Effector CD8-positive, alpha-beta T cell (primary cell): ENCODE results near the gene MIAT.

ENCODE experiments used
- DNase-seq: peaks from one replicate; lab custom pipeline; 2025; lab: John Stamatoyannopoulos, UW

The MIAT gene

DNA sequence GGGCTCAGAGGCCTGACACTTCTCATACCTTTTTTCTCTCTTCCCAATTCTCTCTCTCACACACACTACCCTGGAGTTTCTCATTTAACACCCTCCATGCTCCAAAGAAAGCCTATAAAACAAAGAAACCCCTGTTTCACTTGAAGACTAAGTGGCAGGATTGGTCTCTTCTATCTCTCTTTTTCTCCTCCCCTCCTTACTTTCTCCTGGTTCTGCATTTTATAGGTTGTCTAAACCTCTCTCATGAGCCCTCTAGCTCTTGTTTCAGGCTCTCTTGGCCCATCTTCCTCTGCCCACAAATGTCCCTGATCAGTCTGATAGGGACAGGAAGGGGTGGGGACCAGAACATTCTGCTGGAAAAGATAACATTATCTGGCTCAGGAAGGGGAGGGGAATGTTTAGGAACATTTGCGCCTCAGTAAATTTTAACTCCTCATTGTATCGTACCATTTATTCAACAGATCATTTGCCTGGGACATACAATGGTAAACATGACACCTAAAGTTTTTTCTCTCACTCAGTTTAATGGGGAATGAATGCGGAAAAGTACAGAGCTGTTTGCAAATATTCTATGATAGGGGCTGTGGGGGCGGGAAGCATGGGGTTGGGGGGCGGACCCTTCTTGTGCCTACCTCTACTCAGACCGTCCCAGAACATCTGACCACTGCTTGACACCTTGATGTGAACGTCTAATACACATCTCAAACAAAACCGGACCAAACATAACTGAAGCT lies 24.8 kb upstream of the MIAT start:
- DNase-seq: no peak

GRCh38 chr22:26634189-26634588 lies 23.2 kb upstream of the MIAT start:
- DNase-seq: no peak

GRCh38 chr22:26635117-26635516 lies 22.3 kb upstream of the MIAT start:
- no peak for DNase-seq

DNA sequence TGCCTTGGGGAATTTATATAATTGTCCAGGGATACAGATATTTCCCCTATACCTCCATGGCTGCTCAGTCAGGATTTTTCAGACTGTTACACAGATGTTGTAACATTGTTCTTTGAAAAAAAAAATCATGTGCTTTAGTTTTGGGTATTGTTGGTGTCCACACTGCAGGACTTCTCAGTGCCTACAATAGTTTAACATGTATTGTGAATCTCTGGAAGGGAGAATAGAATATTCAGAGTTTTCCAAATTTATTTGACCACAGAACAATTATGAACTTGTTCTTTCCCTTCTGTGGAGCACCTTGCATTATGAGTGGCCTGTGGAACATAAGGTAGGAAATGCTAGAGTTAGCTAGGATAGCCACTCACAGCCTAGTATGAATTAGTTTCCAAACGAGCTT lies 21.1 kb upstream of the MIAT start:
- no peak for DNase-seq

GRCh38 chr22:26642465-26643417 lies 14.6 kb upstream of the MIAT start:
- peak; percentile 35 for DNase-seq

DNA sequence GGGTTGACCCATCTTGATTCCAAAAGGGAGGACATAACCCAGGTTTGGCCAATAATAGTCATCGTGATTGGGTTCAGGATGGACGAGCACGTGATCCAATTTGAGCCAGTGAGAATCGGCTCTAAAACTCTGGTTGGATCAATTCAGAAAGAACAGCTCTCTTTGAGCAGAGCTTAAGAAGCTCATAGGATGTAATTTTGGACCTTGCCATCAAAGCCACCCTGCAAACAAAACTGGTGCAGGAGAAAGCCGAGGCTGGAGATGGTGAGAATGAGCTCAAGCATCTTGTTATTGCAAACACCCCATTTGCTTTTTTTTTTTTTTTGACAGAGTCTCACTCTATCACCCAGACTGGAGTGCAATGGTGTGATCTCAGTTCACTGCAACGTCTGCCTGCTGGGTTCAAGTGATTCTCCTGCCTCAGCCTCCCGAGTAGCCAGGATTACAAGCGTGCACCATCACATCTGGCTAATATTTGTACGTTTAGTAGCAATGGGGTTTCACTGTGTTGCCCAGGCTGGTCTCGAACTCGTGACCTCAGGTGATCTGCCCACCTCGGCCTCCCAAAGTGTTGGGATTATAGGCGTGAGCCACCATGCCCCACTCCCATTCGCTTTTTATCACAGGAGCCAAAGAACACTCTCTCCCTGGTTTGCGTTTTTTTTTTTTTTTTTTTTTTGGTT lies 13.8 kb upstream of the MIAT start:
- no peak for DNase-seq

DNA sequence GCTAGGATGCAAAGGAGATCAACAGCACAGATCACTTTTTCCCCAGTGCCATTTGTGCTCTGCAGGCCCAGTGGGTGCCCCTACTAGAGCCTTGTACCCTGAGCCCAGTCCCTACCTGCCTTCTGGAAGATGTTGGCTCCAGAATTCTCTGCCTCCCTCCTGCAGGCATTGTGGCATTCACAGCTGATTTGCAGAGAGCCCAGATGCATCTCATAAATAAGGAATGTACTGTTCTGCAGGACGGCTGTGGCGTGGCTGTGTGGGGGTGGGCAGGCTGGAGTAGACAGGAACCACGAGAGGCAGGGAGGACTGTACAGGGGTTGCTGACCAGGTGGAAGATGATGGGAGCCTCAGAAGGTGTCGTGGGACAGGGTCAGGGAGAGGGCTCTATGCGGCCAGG lies 11.2 kb upstream of the MIAT start:
- no peak for DNase-seq

- DNase-seq: no peak
Observed at GRCh38 chr22:26648011-26648497, 9.3 kb upstream of the MIAT start.

DNA sequence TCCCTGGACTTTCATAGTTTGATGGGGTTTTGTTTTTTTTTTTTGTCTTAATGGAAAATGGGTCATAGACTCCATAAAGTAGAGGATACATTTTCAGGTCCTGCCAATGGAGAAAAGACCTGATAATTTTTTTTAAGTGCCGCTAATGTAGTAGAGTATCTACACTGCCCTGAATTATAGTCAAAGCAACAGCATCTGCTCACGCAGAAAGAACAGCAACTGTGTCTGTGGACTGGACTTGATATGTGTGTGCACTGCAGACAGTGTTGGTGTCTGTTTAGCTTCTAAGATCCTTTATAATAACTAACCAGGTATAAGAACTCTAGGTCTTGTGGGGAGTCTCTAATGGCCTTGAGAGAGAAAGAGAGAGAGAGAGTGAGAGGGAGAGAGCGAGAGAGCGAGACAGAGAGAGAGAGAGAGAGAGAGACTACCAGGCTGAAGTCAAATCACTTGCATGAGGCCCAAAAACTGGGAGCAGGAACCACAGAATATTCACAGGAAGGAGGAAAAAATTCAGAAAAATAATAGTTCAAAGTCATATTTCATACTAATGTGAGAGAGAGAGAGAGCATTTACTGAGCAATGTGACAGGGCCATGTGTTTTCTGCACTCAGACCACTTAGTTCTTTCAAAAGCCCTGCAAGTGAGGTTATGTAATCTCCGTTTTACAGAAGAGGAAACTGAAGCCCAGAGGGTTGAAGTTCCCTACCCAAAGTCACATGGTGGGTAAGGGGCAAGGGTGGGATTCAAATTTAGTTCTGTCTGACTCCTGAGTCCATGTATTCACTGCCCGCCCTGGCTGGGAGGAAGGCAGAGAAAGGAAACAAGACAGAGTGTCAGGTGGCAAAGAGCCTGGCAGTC lies 8.6 kb upstream of the MIAT start:
- no peak for DNase-seq

- DNase-seq: no peak
Observed at GRCh38 chr22:26650722-26651421, 6.5 kb upstream of the MIAT start.

- DNase-seq: no peak
Observed at GRCh38 chr22:26651815-26652214, 5.6 kb upstream of the MIAT start.

DNA sequence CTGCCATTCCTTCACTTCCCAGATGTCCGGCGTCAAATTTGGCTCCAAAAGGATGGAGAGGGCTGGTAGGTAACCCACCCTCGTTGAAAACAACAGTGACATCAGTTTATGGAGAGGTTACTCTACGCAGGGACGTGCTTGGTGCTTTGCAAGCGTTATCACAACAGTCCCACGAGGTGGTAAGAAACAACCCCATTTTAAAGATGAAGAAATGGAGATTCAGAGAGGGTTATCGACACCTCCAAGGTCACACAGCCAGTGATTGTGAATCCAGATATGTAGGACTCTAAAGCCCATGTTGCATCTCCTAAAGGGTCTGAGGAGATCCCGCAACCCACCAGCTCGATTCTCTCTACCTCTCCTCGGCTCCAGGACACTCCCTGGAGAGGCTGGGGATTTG lies 773 bp downstream of the MIAT start:
- DNase-seq: no peak

DNA sequence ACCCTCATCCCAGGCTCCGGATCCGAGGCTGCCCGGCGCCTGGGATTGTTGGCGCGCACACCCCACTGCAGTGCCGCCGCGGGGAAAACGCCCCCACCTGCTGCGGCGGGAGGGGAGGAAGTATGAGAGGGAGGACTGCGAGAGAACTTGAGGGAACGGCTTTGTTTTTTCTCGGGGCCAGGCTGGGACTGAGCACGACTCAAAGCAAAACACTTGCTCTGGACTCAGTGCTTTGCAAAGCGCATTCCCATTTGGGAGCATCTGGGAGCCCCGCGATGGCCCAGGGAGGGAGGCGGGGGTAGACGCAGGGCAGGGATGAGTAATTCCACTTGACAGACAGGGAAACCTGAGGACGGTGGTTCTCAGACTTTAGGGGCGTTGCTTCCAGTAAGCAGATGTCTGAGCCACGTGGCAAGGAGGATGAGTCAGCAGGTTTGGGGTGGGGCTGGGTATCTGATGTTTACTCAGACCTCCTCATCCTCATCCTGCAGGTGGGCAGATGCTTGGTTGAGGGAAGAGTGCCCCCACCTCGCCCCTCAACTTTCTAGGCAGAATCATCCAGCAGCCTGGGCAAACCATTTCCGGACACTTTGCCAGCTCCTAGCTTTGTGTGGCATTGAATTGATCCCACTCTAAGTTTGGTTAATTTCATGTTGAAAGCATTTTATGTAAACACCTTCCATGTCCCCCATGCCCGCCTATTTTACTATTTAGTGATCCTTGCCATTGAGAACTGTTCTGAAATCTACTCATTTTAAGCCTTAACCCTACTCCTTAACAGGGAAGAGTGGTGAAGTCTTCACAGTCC lies 1.5 kb downstream of the MIAT start:
- peak; percentile 28 for DNase-seq

- no peak for DNase-seq
Observed at GRCh38 chr22:26660356-26660755, 3.0 kb downstream of the MIAT start.

DNA sequence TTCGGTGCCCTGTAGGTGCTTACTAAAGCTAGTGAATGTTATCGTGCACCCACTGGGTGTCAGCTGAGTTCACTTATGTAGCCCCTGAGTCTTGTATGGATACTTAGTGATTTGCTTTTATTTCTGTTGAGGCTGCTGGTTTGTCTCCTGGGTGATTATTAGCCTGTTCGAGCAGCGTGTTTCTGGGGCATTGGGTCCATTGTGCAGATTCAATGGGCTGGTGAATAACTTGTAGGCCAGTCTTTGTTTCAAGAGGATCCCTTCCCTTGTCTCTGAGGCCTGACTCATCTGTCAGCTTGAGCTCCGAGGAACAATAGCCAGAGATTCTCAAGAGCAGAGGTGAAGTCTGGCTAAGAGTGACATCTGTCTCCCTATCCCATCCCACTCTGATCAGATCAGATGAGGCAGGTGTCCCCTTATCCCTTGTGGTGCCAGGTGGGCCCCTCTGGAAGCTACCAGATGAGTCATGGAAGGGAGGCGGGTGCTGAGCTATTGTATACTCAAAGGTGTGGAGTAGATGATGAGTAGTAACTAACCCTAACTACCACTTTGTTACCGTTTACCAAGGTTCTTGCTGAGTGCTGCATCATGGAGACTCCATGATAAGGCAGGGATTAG lies 3.7 kb downstream of the MIAT start:
- DNase-seq: no peak

GRCh38 chr22:26662160-26662559 lies 4.8 kb downstream of the MIAT start:
- no peak for DNase-seq

DNA sequence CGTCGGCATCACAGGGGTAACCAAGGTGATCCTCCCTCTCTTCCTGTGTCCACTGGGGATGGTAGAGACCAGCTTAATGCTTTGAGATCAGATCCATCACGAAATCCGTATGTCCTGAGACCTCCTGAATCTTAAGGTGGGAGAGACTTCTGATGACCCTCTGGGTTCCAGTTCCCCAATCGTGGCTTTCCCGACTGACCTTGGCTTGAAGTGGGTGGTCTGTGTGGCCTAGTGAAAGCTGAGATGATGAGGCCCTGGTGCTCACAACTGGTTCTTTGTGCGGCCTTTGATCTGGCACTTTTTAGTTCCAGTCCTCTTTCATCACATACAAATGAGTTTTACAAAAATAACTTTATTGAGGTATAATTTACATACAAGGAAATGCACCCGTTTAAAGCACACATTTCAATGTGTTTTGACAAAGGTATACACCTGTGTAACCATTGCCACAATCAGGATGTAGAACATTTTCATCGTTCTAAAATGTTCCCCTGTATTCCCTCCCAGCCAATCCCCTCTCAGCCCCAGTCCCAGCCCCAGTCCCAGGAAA lies 6.1 kb downstream of the MIAT start:
- DNase-seq: no peak

DNA sequence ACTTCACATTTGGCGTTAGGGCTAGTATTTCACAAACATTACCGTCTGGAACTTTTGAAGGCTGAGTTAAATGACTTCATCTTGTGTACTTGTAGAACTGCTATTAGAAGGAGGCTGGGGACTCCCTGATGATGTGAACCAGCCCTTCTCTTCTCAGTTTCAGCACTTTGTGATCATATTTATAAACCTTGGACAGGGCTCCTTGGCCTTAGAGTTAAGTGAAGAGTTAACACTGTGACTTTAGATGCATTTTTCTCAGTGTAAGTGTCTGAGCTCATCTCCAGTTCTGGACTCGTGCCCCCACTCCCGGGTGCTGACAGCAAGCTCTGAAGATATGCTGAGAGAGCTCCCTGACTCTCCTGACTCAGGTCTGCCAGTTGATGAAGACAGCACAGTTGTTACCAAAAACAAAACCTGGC lies 8.4 kb downstream of the MIAT start:
- DNase-seq: no peak

GRCh38 chr22:26667140-26667539 lies 9.8 kb downstream of the MIAT start:
- no peak for DNase-seq
